Progenitor cell of endocrine pancreas (in vitro differentiated cells): ENCODE measurements around the gene KCNK16. TPM values are rescaled to one million over a fixed set of nuclear protein-coding genes. Genes with fewer than 3 reads are reported as not detected.

Experiments used
- DNase-seq: peaks from one replicate; pipeline ENCODE4 v3.0.0; 2021; ENCODE audit warnings: low spot score; ENCODE audit not compliant: unreplicated experiment
- H3K27ac Mint-ChIP-seq: 2 replicates; pipeline ENCODE4 v1.8.0; 2021; ENCODE audit warnings: mild to moderate bottlenecking, moderate library complexity, mixed read lengths
- H3K27me3 Mint-ChIP-seq: 2 replicates; pipeline ENCODE4 v1.8.0; 2021; ENCODE audit warnings: mixed read lengths
- H3K36me3 Mint-ChIP-seq: 2 replicates; pipeline ENCODE4 v1.8.0; 2022; ENCODE audit warnings: mixed read lengths; ENCODE audit not compliant: insufficient read depth
- H3K4me1 Mint-ChIP-seq: 2 replicates; pipeline ENCODE4 v1.8.0; 2021; ENCODE audit warnings: low read depth, mixed read lengths
- H3K4me3 Mint-ChIP-seq: 2 replicates; pipeline ENCODE4 v1.8.0; 2021; ENCODE audit warnings: low read depth, mild to moderate bottlenecking, moderate library complexity, mixed read lengths
- H3K9me3 Mint-ChIP-seq: 2 replicates; pipeline ENCODE4 v1.8.0; 2021; ENCODE audit warnings: low read depth, mixed read lengths
- long read RNA-seq: library from polyadenylated mRNA; unstranded; transcript quantifications from one replicate; pipeline ENCODE4 v2.0.0, GENCODE V29; 2020
- total RNA-seq: library from RNA; stranded (reverse); gene quantifications from 2 replicates; pipeline ENCODE4 v1.2.1, GENCODE V29; 2021
- TF ChIP-seq, protein P1 (sequence below): fragments of 200-600 bp; sonication (generic); IDR thresholded peaks from one replicate; pipeline ENCODE4 v1.5.0; 2021; ENCODE audit warnings: antibody characterized with exemption, mild to moderate bottlenecking; ENCODE audit not compliant: unreplicated experiment

KCNK16 gene
- total RNA-seq: 32.9 and 35.2 TPM in 2 replicates
- long read RNA-seq, transcript KCNK16-204 (5 exons, 981 nt): major isoform, 20 of 49 reads
- long read RNA-seq, partial matches to known transcripts: 13 of 49 reads
- long read RNA-seq, other reads (novel, unspliced or antisense): 12 of 49 reads

DNA sequence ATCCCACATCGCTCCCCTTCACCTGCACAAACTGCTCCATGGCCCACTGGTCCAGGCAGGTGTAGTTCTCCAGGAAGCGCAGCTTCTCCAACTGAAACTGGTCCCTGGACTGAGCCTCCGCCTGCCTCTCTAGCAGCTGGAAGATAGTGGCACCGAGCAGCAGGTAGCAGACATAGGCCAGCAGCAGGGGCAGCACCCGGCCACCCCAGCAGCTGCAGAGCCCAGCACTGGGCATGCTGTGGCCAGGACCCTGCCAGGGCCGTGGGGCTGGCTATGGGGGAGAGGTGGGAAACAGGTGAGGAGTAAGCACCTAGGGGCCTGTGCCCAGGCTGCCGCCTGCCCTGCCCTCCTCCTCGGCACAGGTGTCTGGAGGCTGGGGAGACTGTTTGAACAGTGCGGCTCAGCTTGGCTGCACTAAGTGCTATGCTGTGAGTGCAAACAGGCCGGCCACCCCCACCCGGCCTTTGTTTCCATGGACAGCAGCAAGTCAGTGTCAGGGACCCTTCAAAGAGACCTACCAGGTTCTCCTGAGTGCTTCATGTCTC, at the start of gene KCNK16:
Gene KCNK16, minus strand, starts transcription at position 397 of the 545 bp plus-strand sequence. Its CDS starts 162 bp downstream, at position 235.
- Mint-ChIP-seq H3K9me3 (no peaks in the 10 kb centered on the region), H3K36me3 (no peaks in the 10 kb centered on the region), H3K27ac (peak within 1 kb of the TSS; percentile 51), H3K4me3 (peak within 1 kb of the TSS; percentile 66), H3K27me3 (peaks cover 62% of the 10 kb centered on the region), H3K4me1 (peaks cover 24% of the 10 kb centered on the region)
- DNase-seq: no peak
- TF ChIP-seq, protein P1, sequence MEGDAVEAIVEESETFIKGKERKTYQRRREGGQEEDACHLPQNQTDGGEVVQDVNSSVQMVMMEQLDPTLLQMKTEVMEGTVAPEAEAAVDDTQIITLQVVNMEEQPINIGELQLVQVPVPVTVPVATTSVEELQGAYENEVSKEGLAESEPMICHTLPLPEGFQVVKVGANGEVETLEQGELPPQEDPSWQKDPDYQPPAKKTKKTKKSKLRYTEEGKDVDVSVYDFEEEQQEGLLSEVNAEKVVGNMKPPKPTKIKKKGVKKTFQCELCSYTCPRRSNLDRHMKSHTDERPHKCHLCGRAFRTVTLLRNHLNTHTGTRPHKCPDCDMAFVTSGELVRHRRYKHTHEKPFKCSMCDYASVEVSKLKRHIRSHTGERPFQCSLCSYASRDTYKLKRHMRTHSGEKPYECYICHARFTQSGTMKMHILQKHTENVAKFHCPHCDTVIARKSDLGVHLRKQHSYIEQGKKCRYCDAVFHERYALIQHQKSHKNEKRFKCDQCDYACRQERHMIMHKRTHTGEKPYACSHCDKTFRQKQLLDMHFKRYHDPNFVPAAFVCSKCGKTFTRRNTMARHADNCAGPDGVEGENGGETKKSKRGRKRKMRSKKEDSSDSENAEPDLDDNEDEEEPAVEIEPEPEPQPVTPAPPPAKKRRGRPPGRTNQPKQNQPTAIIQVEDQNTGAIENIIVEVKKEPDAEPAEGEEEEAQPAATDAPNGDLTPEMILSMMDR: no peak

DNA sequence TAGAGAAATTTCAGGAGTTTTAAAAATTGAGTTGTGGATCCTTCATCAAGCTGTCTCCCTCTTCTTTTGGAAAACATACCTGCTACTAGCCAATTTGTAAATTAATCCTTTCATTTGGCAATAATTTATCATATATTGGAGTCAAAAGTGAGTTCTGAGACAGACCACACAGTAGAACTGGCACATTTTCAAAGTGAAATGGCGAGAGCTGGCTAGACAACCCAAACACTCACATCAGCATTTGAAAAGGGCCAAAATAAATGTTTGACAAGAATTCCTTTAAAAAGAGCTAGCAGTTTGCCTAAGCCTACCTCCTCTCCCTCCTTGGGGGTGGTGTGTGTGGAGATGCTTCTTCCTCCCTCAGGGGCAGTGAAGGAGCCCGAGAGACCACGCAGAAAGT, 47.9 kb upstream of the KCNK16 start:
- Mint-ChIP-seq H3K36me3 (no peaks in the 10 kb centered on the region), H3K9me3 (no peaks in the 10 kb centered on the region), H3K4me1 (no peaks in the 10 kb centered on the region), H3K27ac (no peak overlapping the region), H3K4me3 (no peak overlapping the region), H3K27me3 (peaks cover 19% of the 10 kb centered on the region)
- TF ChIP-seq, protein P1: no peak
- DNase-seq: no peak

DNA sequence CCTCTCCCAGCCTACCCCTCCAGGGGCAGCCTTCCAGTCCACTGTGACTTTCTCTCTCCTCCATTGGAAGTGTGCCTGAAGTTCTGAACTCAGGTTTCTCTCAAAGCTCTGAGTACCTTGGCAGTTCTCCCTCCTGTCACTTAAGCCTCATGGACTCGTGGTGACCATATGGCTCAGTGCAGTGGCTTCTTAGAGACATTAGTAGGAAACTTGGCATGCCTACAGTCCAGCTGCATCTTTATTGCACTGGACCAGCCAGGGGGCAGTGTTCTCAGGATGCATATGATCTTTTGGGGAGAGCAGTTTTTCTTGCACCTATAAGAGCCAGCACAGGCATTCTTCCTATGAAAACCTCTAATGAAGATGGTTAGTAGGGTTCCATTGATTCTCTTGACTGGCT, 47.5 kb upstream of the KCNK16 start:
- Mint-ChIP-seq H3K36me3 (no peaks in the 10 kb centered on the region), H3K27ac (no peak overlapping the region), H3K4me1 (no peaks in the 10 kb centered on the region), H3K4me3 (no peak overlapping the region), H3K27me3 (peaks cover 18% of the 10 kb centered on the region), H3K9me3 (no peaks in the 10 kb centered on the region)
- no peak for DNase-seq
- TF ChIP-seq, protein P1: peak; percentile 32

DNA sequence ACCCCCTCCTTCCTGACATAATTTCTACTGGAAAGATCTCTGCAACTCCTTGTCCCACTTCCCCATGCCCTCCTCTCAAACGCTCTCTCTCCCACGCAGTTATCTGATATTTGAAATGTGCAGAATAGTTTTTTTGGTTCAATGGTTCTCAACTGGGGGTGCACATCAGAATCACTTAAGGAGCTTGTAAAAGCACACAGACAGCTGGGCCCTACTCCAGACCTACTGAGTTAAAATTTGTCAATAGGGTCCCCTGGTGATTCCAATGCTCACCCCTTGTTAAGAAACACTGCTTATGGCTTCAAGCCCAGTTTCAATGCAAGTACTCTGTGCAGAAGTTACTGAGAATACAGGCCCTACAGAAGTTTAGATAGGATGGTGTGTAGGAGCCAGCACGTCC, 45.2 kb upstream of the KCNK16 start:
- H3K27ac Mint-ChIP-seq: no peak overlapping the region
- H3K27me3 Mint-ChIP-seq: peaks cover 16% of the 10 kb centered on the region
- DNase-seq: no peak
- H3K4me3 Mint-ChIP-seq: no peak overlapping the region
- no peaks in the 10 kb centered on the region for H3K4me1 Mint-ChIP-seq
- TF ChIP-seq, protein P1: no peak
- no peaks in the 10 kb centered on the region for H3K9me3 Mint-ChIP-seq
- no peaks in the 10 kb centered on the region for H3K36me3 Mint-ChIP-seq

DNA sequence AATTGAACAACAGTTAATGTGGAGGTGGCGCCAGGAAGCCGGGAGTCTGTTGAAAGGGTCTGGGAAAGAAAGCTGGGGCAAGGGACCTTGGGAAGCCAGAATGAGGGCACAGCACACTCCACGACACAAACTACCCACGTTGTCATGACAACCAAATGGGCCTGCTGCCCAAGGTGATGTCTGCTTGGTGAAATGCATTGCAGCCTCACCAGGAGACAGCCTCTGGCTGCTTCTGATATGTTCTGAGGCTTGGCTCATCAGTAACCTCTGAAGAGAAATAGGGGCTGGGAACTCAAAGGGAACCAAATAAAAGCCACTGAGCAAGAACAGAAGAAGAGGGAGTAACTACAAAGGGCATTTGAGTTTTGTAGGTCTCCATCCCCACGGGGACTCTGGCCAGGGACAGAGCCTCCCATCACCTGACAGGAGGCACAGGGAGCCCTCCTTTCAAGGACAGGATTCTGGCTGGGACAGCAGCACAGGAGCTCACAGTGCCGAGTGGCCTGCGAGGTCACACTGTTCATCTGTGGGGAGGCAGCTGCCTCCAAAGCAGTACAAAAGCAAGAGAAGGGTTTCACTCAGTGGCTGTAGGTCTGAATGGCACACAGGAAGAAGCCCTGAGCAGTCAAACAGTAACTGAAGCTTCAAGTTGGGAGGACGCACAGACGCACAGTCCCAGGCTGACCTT, 44.6 kb upstream of the KCNK16 start:
- Mint-ChIP-seq H3K36me3 (no peaks in the 10 kb centered on the region), H3K9me3 (no peaks in the 10 kb centered on the region), H3K27me3 (peaks cover 16% of the 10 kb centered on the region), H3K4me3 (no peak overlapping the region), H3K27ac (no peak overlapping the region), H3K4me1 (no peaks in the 10 kb centered on the region)
- DNase-seq: no peak
- TF ChIP-seq, protein P1: no peak
